Stimulated activated CD4-positive, alpha-beta T cell treated with anti-CD3 and anti-CD28 coated beads, Interleukin-4, amount 100 ng/mL, for 24 hours (primary cell): ENCODE data around the gene CACNA1D.

Experiments used
- DNase-seq: peaks from one replicate; pipeline ENCODE4 v3.0.0-alpha.2; 2020

Gene CACNA1D

GRCh38 chr3:53583161-53583690, 88.8 kb downstream of the CACNA1D start:
- DNase-seq = no peak

- DNase-seq = no peak
These were observed 90.6 kb downstream of the CACNA1D start for GRCh38 chr3:53585049-53585448.

- DNase-seq = no peak
These were observed 91.2 kb downstream of the CACNA1D start for GRCh38 chr3:53585627-53586026.

GRCh38 chr3:53588122-53588521, 93.7 kb downstream of the CACNA1D start:
- no peak for DNase-seq

GRCh38 chr3:53589201-53589600, 94.8 kb downstream of the CACNA1D start:
- no peak for DNase-seq

GRCh38 chr3:53589806-53590205, 95.4 kb downstream of the CACNA1D start:
- DNase-seq = no peak

GRCh38 chr3:53590606-53591005, 96.2 kb downstream of the CACNA1D start:
- DNase-seq = no peak

- DNase-seq = no peak
These were observed 97.2 kb downstream of the CACNA1D start for GRCh38 chr3:53591646-53592045.

- DNase-seq = no peak
These were observed 98.5 kb downstream of the CACNA1D start for GRCh38 chr3:53592862-53593261.

GRCh38 chr3:53593611-53594010, 99.2 kb downstream of the CACNA1D start:
- no peak for DNase-seq

GRCh38 chr3:53594276-53594675, 99.9 kb downstream of the CACNA1D start:
- DNase-seq = no peak

GRCh38 chr3:53595660-53596059, 101.2 kb downstream of the CACNA1D start:
- DNase-seq = no peak

- no peak for DNase-seq
These were observed 102.9 kb downstream of the CACNA1D start for GRCh38 chr3:53597136-53597915.

- no peak for DNase-seq
These were observed 105.4 kb downstream of the CACNA1D start for GRCh38 chr3:53599771-53600170.

- DNase-seq = no peak
These were observed 108.5 kb downstream of the CACNA1D start for GRCh38 chr3:53602866-53603265.

- DNase-seq = no peak
These were observed 109.8 kb downstream of the CACNA1D start for GRCh38 chr3:53604232-53604631.

- no peak for DNase-seq
These were observed 112.4 kb downstream of the CACNA1D start for GRCh38 chr3:53606793-53607192.

GRCh38 chr3:53612508-53612907, 118.1 kb downstream of the CACNA1D start:
- DNase-seq = no peak

GRCh38 chr3:53613125-53613524, 118.7 kb downstream of the CACNA1D start:
- no peak for DNase-seq

- DNase-seq = no peak
These were observed 119.9 kb downstream of the CACNA1D start for GRCh38 chr3:53614307-53614706.

GRCh38 chr3:53616321-53616720, 121.9 kb downstream of the CACNA1D start:
- DNase-seq = no peak

- DNase-seq = no peak
These were observed 122.8 kb downstream of the CACNA1D start for GRCh38 chr3:53616971-53617892.

- no peak for DNase-seq
These were observed 123.6 kb downstream of the CACNA1D start for GRCh38 chr3:53617893-53618523.
